Stimulated activated CD4-positive, alpha-beta T cell treated with anti-CD3 and anti-CD28 coated beads, Interleukin-15, amount 100 ng/mL, for 1 hour (primary cell): ENCODE measurements around the gene LRRC27.

Experiments
- DNase-seq, 2 donors: peaks; one replicate each; pipeline ENCODE4 v3.0.0-alpha.2; 2020; ENCODE audit warnings: low read depth in 1 of 2, low spot score in 1 of 2

The LRRC27 gene

GRCh38 chr10:132422903-132423825 lies 91.2 kb downstream of the LRRC27 start:
- DNase-seq, result no peak

GRCh38 chr10:132423966-132424861 lies 92.2 kb downstream of the LRRC27 start:
- DNase-seq, result no peak

- DNase-seq, result no peak
These were observed 93.2 kb downstream of the LRRC27 start for GRCh38 chr10:132425029-132425756.

GRCh38 chr10:132425757-132426155 lies 93.8 kb downstream of the LRRC27 start:
- no peak for DNase-seq

GRCh38 chr10:132427006-132427771 lies 95.2 kb downstream of the LRRC27 start:
- DNase-seq, result no peak

- no peak for DNase-seq
These were observed 96.0 kb downstream of the LRRC27 start for GRCh38 chr10:132427939-132428367.

- no peak for DNase-seq
These were observed 96.5 kb downstream of the LRRC27 start for GRCh38 chr10:132428486-132428995.
